Measurements from ENCODE around the gene CLECL1. TPM values are rescaled to one million over a fixed set of nuclear protein-coding genes. Genes with fewer than 3 reads are reported as not detected.

The CLECL1 gene
- total and polyA plus RNA-seq, 9 of the 15 experiments (the other 6 are each of a cell fraction or from before 2014, with no cell fraction given): 0.13 to 0.25 TPM; not detected in 7

- in situ Hi-C loops (cut with MboI) (loop anchor here (25.0 kb wide), 1 partner anchor 249 kb away; no protein-coding TSS in a partner anchor), intact Hi-C loops (cut with micrococcal nuclease) (no loop called here)
- Histone ChIP-seq H3K4me3 (no peak overlapping the region), H3K4me2 (ENCODE audit: insufficient read depth, low read length) (no peak overlapping the region), H3K9me3 (replicated peaks; ENCODE audit: control insufficient read depth, insufficient read depth, low read depth, low read length) (no peaks in the 10 kb centered on the region), H3K79me2 (ENCODE audit: control insufficient read depth, insufficient read depth, low read length) (no peaks in the 10 kb centered on the region), H3K36me3 (ENCODE audit: control insufficient read depth, insufficient read depth, low read length) (no peaks in the 10 kb centered on the region), H3K9ac (ENCODE audit: insufficient read depth in 1 of 2, low read depth in 2 of 2, low read length in 2 of 2) (no peak overlapping the region), H3K4me1 (replicated peaks in 1 of 2; ENCODE audit: control insufficient read depth in 2 of 2, insufficient read depth in 2 of 2, low read length in 2 of 2) (no peaks in the 10 kb centered on the region; a peak in 3 of 5 replicates), H3K9me1 (ENCODE audit: control insufficient read depth, insufficient read depth, low read length) (no peaks in the 10 kb centered on the region), H3K27ac (ENCODE audit: extremely low read depth, low read depth, low read length) (no peak overlapping the region), H2AFZ (ENCODE audit: low read depth, low read length) (no peak overlapping the region), H3K27me3 (ENCODE audit: control insufficient read depth in 2 of 2, insufficient read depth in 2 of 2, low read length in 2 of 2) (no peaks in the 10 kb centered on the region), H4K20me1 (replicated peaks; ENCODE audit: control insufficient read depth, insufficient read depth, low read length) (no peaks in the 10 kb centered on the region)
- WGBS (ENCODE audit: insufficient coverage, low coverage, missing lambda C conversion rate): 100% methylated on average over 1 of the region's 1 CpG
- CTCF ChIA-PET (ENCODE audit: low intra/inter-chr PET ratio): no interaction called here
- FAIRE-seq (no peak), ATAC-seq (no peak), DNase-seq (ENCODE audit: extremely low read depth in 1 of 4, low spot score in 3 of 4) (no peak)
- POLR2A ChIA-PET: no interaction called here
- no TSS peak for BruUV-seq (replicated peaks)
- no peak for TF ChIP-seq PTTG1 (tag; IDR thresholded peaks at IDR 0.05; ENCODE audit: low read depth)
- TF ChIP-seq, protein P1, sequence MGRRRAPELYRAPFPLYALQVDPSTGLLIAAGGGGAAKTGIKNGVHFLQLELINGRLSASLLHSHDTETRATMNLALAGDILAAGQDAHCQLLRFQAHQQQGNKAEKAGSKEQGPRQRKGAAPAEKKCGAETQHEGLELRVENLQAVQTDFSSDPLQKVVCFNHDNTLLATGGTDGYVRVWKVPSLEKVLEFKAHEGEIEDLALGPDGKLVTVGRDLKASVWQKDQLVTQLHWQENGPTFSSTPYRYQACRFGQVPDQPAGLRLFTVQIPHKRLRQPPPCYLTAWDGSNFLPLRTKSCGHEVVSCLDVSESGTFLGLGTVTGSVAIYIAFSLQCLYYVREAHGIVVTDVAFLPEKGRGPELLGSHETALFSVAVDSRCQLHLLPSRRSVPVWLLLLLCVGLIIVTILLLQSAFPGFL (CRISPR knock-in tag; IDR thresholded peaks at IDR 0.05): no peak
- TF ChIP-seq MED1 (CRISPR knock-in tag; IDR thresholded peaks at IDR 0.05; ENCODE audit: borderline replicate concordance): no peak
- no peak for TF ChIP-seq ZNF79 (CRISPR knock-in tag; IDR thresholded peaks at IDR 0.05; ENCODE audit: low read depth)
- no peak for TF ChIP-seq MAX (CRISPR knock-in tag; IDR thresholded peaks at IDR 0.05)
- TF ChIP-seq ATF6 (CRISPR knock-in tag; IDR thresholded peaks at IDR 0.05): no peak
Observed at GRCh38 chr12:9711664-9712063, 21.2 kb downstream of the CLECL1 start.
